Measurements from ENCODE around the gene ASCL5. TPM values are rescaled to one million over a fixed set of nuclear protein-coding genes. Genes with fewer than 3 reads are reported as not detected.
A peak's percentile ranks its signal among the peaks of the same experiment; 100 is the strongest.

Gene ASCL5
- total and polyA plus RNA-seq, 2 donors, result 0.14 TPM; not detected in 1

DNA sequence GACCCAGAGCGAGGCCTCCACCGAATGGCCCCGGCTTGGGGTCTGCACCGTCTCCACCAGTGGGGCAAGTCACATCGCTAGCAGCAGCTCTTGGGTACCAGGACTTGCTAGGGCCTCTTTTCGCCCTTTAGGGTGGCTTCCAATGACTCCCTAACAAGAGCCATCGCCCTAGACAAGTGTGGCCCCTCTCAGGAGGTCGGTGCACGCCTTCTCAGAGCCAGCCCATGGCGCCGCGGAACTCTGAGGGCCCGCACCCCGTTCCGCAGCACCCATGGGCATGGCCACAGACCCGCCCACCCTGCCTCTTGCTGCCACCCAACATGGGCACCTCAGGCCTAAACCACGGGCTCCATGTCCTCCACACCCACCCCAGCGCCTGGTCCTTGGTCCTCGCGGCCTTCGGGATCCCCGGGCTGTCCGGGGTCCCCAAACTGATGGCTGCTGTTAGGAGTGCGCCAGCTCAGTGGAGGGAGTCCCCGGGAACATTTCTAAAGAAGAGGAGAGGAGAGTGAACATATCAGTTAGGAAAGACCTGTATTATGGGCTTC lies 11.5 kb downstream of the ASCL5 start:
- Histone ChIP-seq H3K4me3 (ENCODE audit: low read length in 2 of 2) (no peak overlapping the region), H3K27ac (ENCODE audit: low read depth in 1 of 2, low read length in 1 of 2) (no peak overlapping the region), H3K9me3 (ENCODE audit: control insufficient read depth in 2 of 2, insufficient read depth in 1 of 2, low read length in 1 of 2) (no peaks in the 10 kb centered on the region), H3K36me3 (ENCODE audit: control insufficient read depth in 2 of 2, insufficient read depth in 2 of 2, low read length in 1 of 2) (no peaks in the 10 kb centered on the region), H3K4me1 (ENCODE audit: control insufficient read depth in 2 of 2, insufficient read depth in 2 of 2, low read length in 2 of 2) (peaks cover 0 to 17% of the 10 kb centered on the region in 2 donors), H3K27me3 (ENCODE audit: control insufficient read depth in 2 of 2, insufficient read depth in 1 of 2, low read length in 1 of 2) (peaks cover 8 to 68% of the 10 kb centered on the region in 2 donors)
- DNase-seq (ENCODE audit: low read depth in 6 of 9, low spot score in 9 of 9), result no peak
- 98% methylated on average over 25 of the region's 25 CpGs for WGBS

DNA sequence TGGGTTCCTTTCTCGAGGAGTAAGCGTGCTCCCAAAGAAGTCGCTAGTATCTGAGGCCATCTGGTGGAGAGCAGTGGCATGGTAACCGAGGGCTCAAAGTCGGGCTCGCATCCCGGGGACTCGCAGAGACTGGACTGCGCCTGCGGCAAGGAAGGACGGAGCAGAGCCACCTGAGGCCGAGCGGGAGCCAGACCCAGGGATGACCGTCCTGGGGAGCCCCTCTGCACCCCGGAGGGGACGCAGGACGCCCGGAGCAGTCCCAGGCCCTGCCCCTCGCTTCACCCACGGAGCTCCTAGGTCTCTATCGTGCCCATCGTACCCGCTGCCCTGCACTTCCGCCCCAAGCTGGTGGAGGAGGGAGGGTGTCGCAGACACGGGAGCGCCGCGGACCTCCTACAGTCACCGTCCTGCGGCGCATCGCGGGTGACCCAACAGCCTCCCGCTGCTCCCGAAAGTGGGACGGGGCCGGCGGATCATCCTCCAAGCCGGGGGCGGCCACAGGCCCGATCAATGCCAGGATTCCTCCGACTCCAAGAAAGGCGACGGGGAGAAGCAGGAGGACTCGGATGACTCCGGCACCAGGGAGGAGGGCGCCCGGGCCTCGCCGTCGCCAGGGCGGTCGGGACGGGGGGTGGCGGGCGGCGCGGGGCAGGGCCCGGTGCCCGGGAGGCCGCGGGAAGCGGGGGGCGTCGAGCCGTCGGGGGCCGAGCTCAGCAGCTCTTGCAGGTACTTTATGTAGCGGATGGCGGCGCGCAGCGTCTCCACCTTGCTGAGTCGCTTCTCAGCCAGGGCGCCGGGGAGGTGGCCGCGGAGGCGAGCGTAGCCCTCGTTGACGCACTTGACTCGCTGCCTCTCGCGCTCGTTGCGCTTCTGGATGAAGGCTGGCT lies 12.5 kb downstream of the ASCL5 start:
- WGBS, result 6% methylated on average over 88 of the region's 88 CpGs
- Histone ChIP-seq H3K36me3 (ENCODE audit: control insufficient read depth in 2 of 2, insufficient read depth in 2 of 2, low read length in 1 of 2) (no peaks in the 10 kb centered on the region), H3K9me3 (ENCODE audit: control insufficient read depth in 2 of 2, insufficient read depth in 1 of 2, low read length in 1 of 2) (no peaks in the 10 kb centered on the region), H3K4me3 (ENCODE audit: low read length in 2 of 2) (peak overlapping the region; percentile 47 to 65), H3K27ac (ENCODE audit: low read depth in 1 of 2, low read length in 1 of 2) (peak overlapping the region in 1 of 2 donors; percentile 75), H3K4me1 (ENCODE audit: control insufficient read depth in 2 of 2, insufficient read depth in 2 of 2, low read length in 2 of 2) (peaks cover 0 to 10% of the 10 kb centered on the region in 2 donors), H3K27me3 (ENCODE audit: control insufficient read depth in 2 of 2, insufficient read depth in 1 of 2, low read length in 1 of 2) (peaks cover 8 to 68% of the 10 kb centered on the region in 2 donors)
- DNase-seq (ENCODE audit: low read depth in 6 of 9, low spot score in 9 of 9), result peak; percentile 48 to 84 (median 61)

DNA sequence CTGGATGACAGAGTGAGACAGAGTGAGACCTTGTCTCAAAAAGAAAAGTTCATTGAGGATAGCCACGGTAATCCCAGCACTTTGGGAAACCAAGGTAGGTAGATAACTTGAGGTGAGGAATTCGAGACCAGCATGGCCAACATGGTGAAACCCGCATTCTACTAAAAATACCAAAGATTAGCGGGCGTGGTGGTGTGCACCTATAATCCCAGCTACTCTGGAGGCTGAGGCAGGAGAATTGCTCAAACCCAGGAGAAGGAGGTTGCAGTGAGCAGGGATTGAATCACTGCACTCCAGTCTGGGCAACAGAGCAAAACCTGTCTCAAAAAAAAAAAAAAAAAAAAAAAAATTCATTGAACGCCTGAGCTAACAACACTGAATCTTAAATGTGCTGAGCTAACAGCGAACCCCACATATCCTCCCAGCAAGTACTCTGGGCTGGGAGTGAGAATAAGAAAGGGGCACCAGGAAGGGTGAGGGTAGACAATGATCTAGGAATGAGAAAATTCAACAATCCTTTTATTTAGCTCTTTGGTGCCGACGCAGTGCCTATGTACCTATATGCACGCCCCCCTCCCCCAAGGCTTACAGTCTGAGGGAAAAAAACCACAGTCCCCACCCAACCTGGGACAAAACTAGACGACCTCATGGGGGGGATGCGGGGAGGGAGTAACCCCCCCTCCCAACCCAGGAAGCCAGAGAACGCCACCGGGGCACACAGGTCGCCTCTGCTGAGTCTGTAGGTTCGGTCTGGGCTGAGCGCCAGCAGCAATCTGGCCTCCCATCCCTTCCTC lies 13.3 kb downstream of the ASCL5 start:
- H3K27me3 ChIP-seq (ENCODE audit: control insufficient read depth in 2 of 2, insufficient read depth in 1 of 2, low read length in 1 of 2), result peaks cover 8 to 63% of the 10 kb centered on the region in 2 donors
- no peaks in the 10 kb centered on the region for H3K9me3 ChIP-seq (ENCODE audit: control insufficient read depth in 2 of 2, insufficient read depth in 1 of 2, low read length in 1 of 2)
- peak in 1 of 9 donors; percentile 6 for DNase-seq (ENCODE audit: low read depth in 6 of 9, low spot score in 9 of 9)
- H3K27ac ChIP-seq (ENCODE audit: low read depth in 1 of 2, low read length in 1 of 2), result no peak overlapping the region
- no peaks in the 10 kb centered on the region for H3K36me3 ChIP-seq (ENCODE audit: control insufficient read depth in 2 of 2, insufficient read depth in 2 of 2, low read length in 1 of 2)
- peaks cover 0 to 10% of the 10 kb centered on the region in 2 donors for H3K4me1 ChIP-seq (ENCODE audit: control insufficient read depth in 2 of 2, insufficient read depth in 2 of 2, low read length in 2 of 2)
- WGBS, result 40% methylated on average over 17 of the region's 17 CpGs
- peak overlapping the region; percentile 47 to 65 for H3K4me3 ChIP-seq (ENCODE audit: low read length in 2 of 2)

- Histone ChIP-seq H3K27me3 (ENCODE audit: control insufficient read depth in 2 of 2, insufficient read depth in 1 of 2, low read length in 1 of 2) (peaks cover 8 to 58% of the 10 kb centered on the region in 2 donors), H3K4me3 (ENCODE audit: low read length in 2 of 2) (no peak overlapping the region), H3K9me3 (ENCODE audit: control insufficient read depth in 2 of 2, insufficient read depth in 1 of 2, low read length in 1 of 2) (no peaks in the 10 kb centered on the region), H3K4me1 (ENCODE audit: control insufficient read depth in 2 of 2, insufficient read depth in 2 of 2, low read length in 2 of 2) (peaks cover 0 to 10% of the 10 kb centered on the region in 2 donors), H3K36me3 (ENCODE audit: control insufficient read depth in 2 of 2, insufficient read depth in 2 of 2, low read length in 1 of 2) (no peaks in the 10 kb centered on the region), H3K27ac (ENCODE audit: low read depth in 1 of 2, low read length in 1 of 2) (no peak overlapping the region)
- WGBS, result 96% methylated on average over 3 of the region's 3 CpGs
- no peak for DNase-seq (ENCODE audit: low read depth in 6 of 9, low spot score in 9 of 9)
Observed at GRCh38 chr1:201112926-201113325, 14.1 kb downstream of the ASCL5 start.

GRCh38 chr1:201112173-201112731 lies 14.7 kb downstream of the ASCL5 start, which contains the start of gene CACNA1S:
Gene CACNA1S (minus strand): TSS chr1:201112426. CDS start chr1:201112339, 87 bp downstream.
- 89% methylated on average over 9 of the region's 9 CpGs for WGBS
- DNase-seq (ENCODE audit: low read depth in 6 of 9, low spot score in 9 of 9), result no peak
- no peak within 1 kb of the TSS for H3K27ac ChIP-seq (ENCODE audit: low read depth in 1 of 2, low read length in 1 of 2)
- no peak within 1 kb of the TSS for H3K4me3 ChIP-seq (ENCODE audit: low read length in 2 of 2)
- H3K9me3 ChIP-seq (ENCODE audit: control insufficient read depth in 2 of 2, insufficient read depth in 1 of 2, low read length in 1 of 2), result no peaks in the 10 kb centered on the region
- no peaks in the 10 kb centered on the region for H3K36me3 ChIP-seq (ENCODE audit: control insufficient read depth in 2 of 2, insufficient read depth in 2 of 2, low read length in 1 of 2)
- H3K27me3 ChIP-seq (ENCODE audit: control insufficient read depth in 2 of 2, insufficient read depth in 1 of 2, low read length in 1 of 2), result peaks cover 8 to 53% of the 10 kb centered on the region in 2 donors
- H3K4me1 ChIP-seq (ENCODE audit: control insufficient read depth in 2 of 2, insufficient read depth in 2 of 2, low read length in 2 of 2), result peaks cover 0 to 10% of the 10 kb centered on the region in 2 donors

DNA sequence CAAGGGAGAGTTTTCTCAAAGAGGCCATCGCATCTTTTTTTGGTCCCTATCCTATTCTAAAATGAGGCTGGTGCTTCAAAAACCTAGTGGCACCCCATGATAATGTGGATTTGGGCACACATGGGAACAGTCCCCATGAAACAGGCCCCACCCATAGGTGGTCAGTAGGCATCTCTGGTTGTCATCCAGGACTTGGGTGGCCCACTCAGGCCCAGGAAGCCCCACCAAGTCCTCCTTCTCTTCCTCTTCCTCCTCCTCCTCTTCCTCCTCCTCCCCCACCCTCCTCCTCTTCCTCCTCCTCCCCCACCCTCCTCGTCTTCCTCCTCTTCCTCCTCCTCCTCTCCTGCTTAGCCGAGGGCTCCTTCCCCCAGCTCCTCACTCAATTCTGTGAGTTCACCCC lies 15.3 kb downstream of the ASCL5 start:
- no peaks in the 10 kb centered on the region for H3K9me3 ChIP-seq (ENCODE audit: control insufficient read depth in 2 of 2, insufficient read depth in 1 of 2, low read length in 1 of 2)
- H3K4me1 ChIP-seq (ENCODE audit: control insufficient read depth in 2 of 2, insufficient read depth in 2 of 2, low read length in 2 of 2), result peaks cover 0 to 10% of the 10 kb centered on the region in 2 donors
- H3K36me3 ChIP-seq (ENCODE audit: control insufficient read depth in 2 of 2, insufficient read depth in 2 of 2, low read length in 1 of 2), result no peaks in the 10 kb centered on the region
- no peak for DNase-seq (ENCODE audit: low read depth in 6 of 9, low spot score in 9 of 9)
- 86% methylated on average over 3 of the region's 3 CpGs for WGBS
- peaks cover 8 to 48% of the 10 kb centered on the region in 2 donors for H3K27me3 ChIP-seq (ENCODE audit: control insufficient read depth in 2 of 2, insufficient read depth in 1 of 2, low read length in 1 of 2)
- H3K4me3 ChIP-seq (ENCODE audit: low read length in 2 of 2), result no peak overlapping the region
- no peak overlapping the region for H3K27ac ChIP-seq (ENCODE audit: low read depth in 1 of 2, low read length in 1 of 2)

- DNase-seq (ENCODE audit: low read depth in 6 of 9, low spot score in 9 of 9), result no peak
Observed at GRCh38 chr1:201111156-201111555, 15.8 kb downstream of the ASCL5 start.

GRCh38 chr1:201110616-201111015 lies 16.4 kb downstream of the ASCL5 start:
- Histone ChIP-seq H3K27ac (ENCODE audit: low read depth in 1 of 2, low read length in 1 of 2) (no peak overlapping the region), H3K4me1 (ENCODE audit: control insufficient read depth in 2 of 2, insufficient read depth in 2 of 2, low read length in 2 of 2) (peaks cover 0 to 10% of the 10 kb centered on the region in 2 donors), H3K27me3 (ENCODE audit: control insufficient read depth in 2 of 2, insufficient read depth in 1 of 2, low read length in 1 of 2) (peaks cover 5 to 38% of the 10 kb centered on the region in 2 donors), H3K9me3 (ENCODE audit: control insufficient read depth in 2 of 2, insufficient read depth in 1 of 2, low read length in 1 of 2) (no peaks in the 10 kb centered on the region), H3K4me3 (ENCODE audit: low read length in 2 of 2) (no peak overlapping the region), H3K36me3 (ENCODE audit: control insufficient read depth in 2 of 2, insufficient read depth in 2 of 2, low read length in 1 of 2) (no peaks in the 10 kb centered on the region)
- DNase-seq (ENCODE audit: low read depth in 6 of 9, low spot score in 9 of 9), result no peak
- 95% methylated on average over 5 of the region's 5 CpGs for WGBS

More at GRCh38 chr1:201111156-201111555, 15.8 kb downstream of the ASCL5 start:
- Histone ChIP-seq H3K9me3 (ENCODE audit: control insufficient read depth in 2 of 2, insufficient read depth in 1 of 2, low read length in 1 of 2) (no peaks in the 10 kb centered on the region), H3K27me3 (ENCODE audit: control insufficient read depth in 2 of 2, insufficient read depth in 1 of 2, low read length in 1 of 2) (peaks cover 8 to 43% of the 10 kb centered on the region in 2 donors), H3K36me3 (ENCODE audit: control insufficient read depth in 2 of 2, insufficient read depth in 2 of 2, low read length in 1 of 2) (no peaks in the 10 kb centered on the region), H3K4me1 (ENCODE audit: control insufficient read depth in 2 of 2, insufficient read depth in 2 of 2, low read length in 2 of 2) (peaks cover 0 to 10% of the 10 kb centered on the region in 2 donors), H3K27ac (ENCODE audit: low read depth in 1 of 2, low read length in 1 of 2) (no peak overlapping the region), H3K4me3 (ENCODE audit: low read length in 2 of 2) (no peak overlapping the region)
- 96% methylated on average over 7 of the region's 7 CpGs for WGBS
